A549 (cell line): Measurements from ENCODE around the gene CD84.

Experiments used
- EP300 ChIP-seq, 2 experiments: fragments of >200 bp; sonication (Bioruptor Twin); formaldehyde crosslinking; IDR thresholded peaks; 2 replicates in 1 of 2; 3 replicates in 1 of 2; pipeline ENCODE4 v1.6.1; 2016 to 2017
- FOSB ChIP-seq: fragments of 250-450 bp; sonication (Bioruptor Pico); IDR thresholded peaks from 2 replicates; pipeline ENCODE4 v1.5.0; 2020; ENCODE audit warnings: mild to moderate bottlenecking, moderate library complexity
- PHF8 ChIP-seq: fragments of 200-600 bp; sonication (generic); IDR thresholded peaks from 2 replicates; pipeline ENCODE4 v1.6.1; 2016; ENCODE audit warnings: low read depth, mild to moderate bottlenecking, antibody characterized with exemption, moderate library complexity, borderline replicate concordance
- POLR2A ChIP-seq: IDR thresholded peaks from 2 replicates; pipeline ENCODE4 v1.6.1; 2012; ENCODE audit warnings: mild to moderate bottlenecking, low read length
- TF ChIP-seq, protein P1 (sequence below): IDR thresholded peaks from 2 replicates; pipeline ENCODE4 v1.6.1; 2012
- TF ChIP-seq, protein P2 (sequence below): fragments of >200 bp; sonication (Bioruptor Twin); formaldehyde crosslinking; IDR thresholded peaks from 3 replicates; pipeline ENCODE4 v1.5.1; 2016

DNA sequence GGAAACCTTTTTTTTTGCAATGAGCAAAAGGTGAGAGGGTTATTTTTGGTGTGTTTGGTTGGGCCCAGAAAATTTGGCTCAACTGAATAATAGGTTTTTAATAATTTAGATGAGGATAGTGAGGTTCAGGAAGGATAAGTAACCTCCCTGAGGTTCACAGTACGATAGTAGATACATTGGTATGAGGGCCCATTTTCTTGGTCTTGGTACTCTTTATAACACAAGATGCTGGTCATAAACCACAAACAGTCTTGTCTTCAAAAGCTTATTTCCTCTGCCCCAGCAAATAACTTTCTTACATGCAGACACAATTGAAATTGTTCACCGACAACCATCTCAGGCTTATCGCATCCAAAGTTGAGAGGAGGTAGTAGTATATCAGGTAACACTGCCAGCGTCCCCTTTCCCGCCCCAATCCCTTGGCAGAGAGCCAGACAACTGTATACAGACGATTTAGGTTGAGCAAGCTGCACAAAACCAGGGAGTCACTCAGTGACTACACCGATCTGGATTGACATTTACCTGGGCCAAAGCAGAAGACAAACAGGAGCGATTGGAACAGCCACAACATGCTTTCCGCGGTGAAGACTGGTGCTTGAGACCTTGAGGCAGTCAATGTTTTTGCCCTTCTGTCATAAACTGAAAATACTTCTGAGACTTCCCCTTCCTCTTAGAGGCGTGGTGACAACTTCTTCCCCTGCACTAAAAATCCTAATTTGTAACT, 56.5 kb downstream of the CD84 start, which contains the start of gene SLAMF6:
- no peak for TF ChIP-seq FOSB (CRISPR knock-in tag)
- TF ChIP-seq, protein P1, sequence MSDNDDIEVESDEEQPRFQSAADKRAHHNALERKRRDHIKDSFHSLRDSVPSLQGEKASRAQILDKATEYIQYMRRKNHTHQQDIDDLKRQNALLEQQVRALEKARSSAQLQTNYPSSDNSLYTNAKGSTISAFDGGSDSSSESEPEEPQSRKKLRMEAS: no peak
- TF ChIP-seq, protein P2, sequence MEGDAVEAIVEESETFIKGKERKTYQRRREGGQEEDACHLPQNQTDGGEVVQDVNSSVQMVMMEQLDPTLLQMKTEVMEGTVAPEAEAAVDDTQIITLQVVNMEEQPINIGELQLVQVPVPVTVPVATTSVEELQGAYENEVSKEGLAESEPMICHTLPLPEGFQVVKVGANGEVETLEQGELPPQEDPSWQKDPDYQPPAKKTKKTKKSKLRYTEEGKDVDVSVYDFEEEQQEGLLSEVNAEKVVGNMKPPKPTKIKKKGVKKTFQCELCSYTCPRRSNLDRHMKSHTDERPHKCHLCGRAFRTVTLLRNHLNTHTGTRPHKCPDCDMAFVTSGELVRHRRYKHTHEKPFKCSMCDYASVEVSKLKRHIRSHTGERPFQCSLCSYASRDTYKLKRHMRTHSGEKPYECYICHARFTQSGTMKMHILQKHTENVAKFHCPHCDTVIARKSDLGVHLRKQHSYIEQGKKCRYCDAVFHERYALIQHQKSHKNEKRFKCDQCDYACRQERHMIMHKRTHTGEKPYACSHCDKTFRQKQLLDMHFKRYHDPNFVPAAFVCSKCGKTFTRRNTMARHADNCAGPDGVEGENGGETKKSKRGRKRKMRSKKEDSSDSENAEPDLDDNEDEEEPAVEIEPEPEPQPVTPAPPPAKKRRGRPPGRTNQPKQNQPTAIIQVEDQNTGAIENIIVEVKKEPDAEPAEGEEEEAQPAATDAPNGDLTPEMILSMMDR: no peak
- no peak for TF ChIP-seq POLR2A
- TF ChIP-seq PHF8: no peak
- no peak for TF ChIP-seq EP300 (IDR thresholded peaks at IDR 0.05)
